ENCODE data around the gene CDSN.
A peak's percentile ranks its signal among the peaks of the same experiment; 100 is the strongest.

CDSN gene

GRCh38 chr6:31079656-31080261, 40.5 kb downstream of the CDSN start:
- peak; percentile 95 for TF ChIP-seq CTCF (IDR thresholded peaks at IDR 0.05; ENCODE audit: poor library complexity, severe bottlenecking)
- no peaks in the 10 kb centered on the region for H3K9me3 ChIP-seq (ENCODE audit: severe bottlenecking)
- DNase-seq (ENCODE audit: low spot score) (no peak), ATAC-seq (ENCODE audit: low read depth) (peak; percentile 71)
- H3K4me1 ChIP-seq (ENCODE audit: insufficient read depth, poor library complexity, severe bottlenecking), result no peaks in the 10 kb centered on the region
- H3K27me3 ChIP-seq (ENCODE audit: insufficient read depth, poor library complexity, severe bottlenecking), result no peaks in the 10 kb centered on the region
- no peak overlapping the region for H3K4me3 ChIP-seq (ENCODE audit: severe bottlenecking)
- H3K36me3 ChIP-seq (ENCODE audit: low read depth), result no peaks in the 10 kb centered on the region
- H3K27ac ChIP-seq (ENCODE audit: poor library complexity, severe bottlenecking), result no peak overlapping the region

- H3K9me3 ChIP-seq (ENCODE audit: severe bottlenecking), result no peaks in the 10 kb centered on the region
- no peak overlapping the region for H3K27ac ChIP-seq (ENCODE audit: poor library complexity, severe bottlenecking)
- no peaks in the 10 kb centered on the region for H3K27me3 ChIP-seq (ENCODE audit: insufficient read depth, poor library complexity, severe bottlenecking)
- peaks cover 6% of the 10 kb centered on the region for H3K4me1 ChIP-seq (ENCODE audit: insufficient read depth, poor library complexity, severe bottlenecking)
- no peak overlapping the region for H3K4me3 ChIP-seq (ENCODE audit: severe bottlenecking)
- ATAC-seq (ENCODE audit: low read depth) (no peak), DNase-seq (ENCODE audit: low spot score) (no peak)
- TF ChIP-seq CTCF (IDR thresholded peaks at IDR 0.05; ENCODE audit: poor library complexity, severe bottlenecking), result no peak
- H3K36me3 ChIP-seq (ENCODE audit: low read depth), result no peaks in the 10 kb centered on the region
These were observed 43.6 kb downstream of the CDSN start for GRCh38 chr6:31076611-31077010.

- H3K36me3 ChIP-seq (ENCODE audit: low read depth), result no peaks in the 10 kb centered on the region
- H3K4me3 ChIP-seq (ENCODE audit: severe bottlenecking), result no peak overlapping the region
- H3K27ac ChIP-seq (ENCODE audit: poor library complexity, severe bottlenecking), result no peak overlapping the region
- TF ChIP-seq CTCF (IDR thresholded peaks at IDR 0.05; ENCODE audit: poor library complexity, severe bottlenecking), result no peak
- H3K27me3 ChIP-seq (ENCODE audit: insufficient read depth, poor library complexity, severe bottlenecking), result no peaks in the 10 kb centered on the region
- ATAC-seq (ENCODE audit: low read depth), result peak; percentile 33; the same call in 1 of the 3 replicates
- H3K4me1 ChIP-seq (ENCODE audit: insufficient read depth, poor library complexity, severe bottlenecking), result peaks cover 6% of the 10 kb centered on the region
- H3K9me3 ChIP-seq (ENCODE audit: severe bottlenecking), result no peaks in the 10 kb centered on the region
- DNase-seq (ENCODE audit: low spot score), result no peak
These were observed 44.7 kb downstream of the CDSN start for GRCh38 chr6:31075528-31075927.

- no peak for DNase-seq (ENCODE audit: low spot score)
- Histone ChIP-seq H3K4me3 (ENCODE audit: severe bottlenecking) (no peak overlapping the region), H3K36me3 (ENCODE audit: low read depth) (no peaks in the 10 kb centered on the region), H3K27me3 (ENCODE audit: insufficient read depth, poor library complexity, severe bottlenecking) (no peaks in the 10 kb centered on the region), H3K4me1 (ENCODE audit: insufficient read depth, poor library complexity, severe bottlenecking) (peaks cover 6% of the 10 kb centered on the region), H3K9me3 (ENCODE audit: severe bottlenecking) (no peaks in the 10 kb centered on the region), H3K27ac (ENCODE audit: poor library complexity, severe bottlenecking) (no peak overlapping the region)
- TF ChIP-seq CTCF (IDR thresholded peaks at IDR 0.05; ENCODE audit: poor library complexity, severe bottlenecking), result no peak
- ATAC-seq (ENCODE audit: low read depth), result no peak
These were observed 45.8 kb downstream of the CDSN start for GRCh38 chr6:31074401-31074800.

GRCh38 chr6:31070711-31071197, 49.5 kb downstream of the CDSN start:
- Histone ChIP-seq H3K36me3 (ENCODE audit: low read depth) (no peaks in the 10 kb centered on the region), H3K9me3 (ENCODE audit: severe bottlenecking) (no peaks in the 10 kb centered on the region), H3K27me3 (ENCODE audit: insufficient read depth, poor library complexity, severe bottlenecking) (no peaks in the 10 kb centered on the region), H3K27ac (ENCODE audit: poor library complexity, severe bottlenecking) (peak overlapping the region; percentile 5), H3K4me3 (ENCODE audit: severe bottlenecking) (no peak overlapping the region), H3K4me1 (ENCODE audit: insufficient read depth, poor library complexity, severe bottlenecking) (peaks cover 10% of the 10 kb centered on the region)
- TF ChIP-seq CTCF (IDR thresholded peaks at IDR 0.05; ENCODE audit: poor library complexity, severe bottlenecking), result peak; percentile 88
- DNase-seq (ENCODE audit: low spot score) (no peak), ATAC-seq (ENCODE audit: low read depth) (peak; percentile 97)
